ENCODE measurements around the gene ZNF674.
A peak's percentile ranks its signal among the peaks of the same experiment; 100 is the strongest.
"Not testable (repeated sequence)": the region's sequence is repeated elsewhere in the genome, so short reads cannot be mapped to it uniquely, and the experiment has no call there.

Gene ZNF674

GRCh38 chrX:46569621-46570020, 24.4 kb upstream of the ZNF674 start:
- DNase-seq (ENCODE audit: low spot score): no peak

DNA sequence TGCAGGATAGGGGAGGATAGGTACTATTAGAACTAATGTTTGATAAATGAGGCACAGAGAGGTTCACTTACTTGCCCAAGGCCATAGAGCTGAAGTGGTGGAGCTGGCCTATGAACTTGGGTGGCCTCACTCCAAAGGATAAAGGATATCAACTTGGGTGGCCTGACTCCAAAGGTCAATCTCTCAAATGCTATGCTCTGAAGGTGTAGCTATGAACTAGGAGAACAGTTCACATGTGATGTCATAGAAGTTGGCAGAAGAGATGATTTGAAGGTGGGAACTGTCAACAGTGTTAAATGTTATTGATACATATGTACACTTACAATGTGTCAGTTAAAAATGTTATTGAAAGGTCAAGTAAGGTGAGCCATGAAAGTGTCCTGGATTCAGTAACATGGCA, 22.2 kb upstream of the ZNF674 start:
- DNase-seq (ENCODE audit: low spot score): no peak

DNA sequence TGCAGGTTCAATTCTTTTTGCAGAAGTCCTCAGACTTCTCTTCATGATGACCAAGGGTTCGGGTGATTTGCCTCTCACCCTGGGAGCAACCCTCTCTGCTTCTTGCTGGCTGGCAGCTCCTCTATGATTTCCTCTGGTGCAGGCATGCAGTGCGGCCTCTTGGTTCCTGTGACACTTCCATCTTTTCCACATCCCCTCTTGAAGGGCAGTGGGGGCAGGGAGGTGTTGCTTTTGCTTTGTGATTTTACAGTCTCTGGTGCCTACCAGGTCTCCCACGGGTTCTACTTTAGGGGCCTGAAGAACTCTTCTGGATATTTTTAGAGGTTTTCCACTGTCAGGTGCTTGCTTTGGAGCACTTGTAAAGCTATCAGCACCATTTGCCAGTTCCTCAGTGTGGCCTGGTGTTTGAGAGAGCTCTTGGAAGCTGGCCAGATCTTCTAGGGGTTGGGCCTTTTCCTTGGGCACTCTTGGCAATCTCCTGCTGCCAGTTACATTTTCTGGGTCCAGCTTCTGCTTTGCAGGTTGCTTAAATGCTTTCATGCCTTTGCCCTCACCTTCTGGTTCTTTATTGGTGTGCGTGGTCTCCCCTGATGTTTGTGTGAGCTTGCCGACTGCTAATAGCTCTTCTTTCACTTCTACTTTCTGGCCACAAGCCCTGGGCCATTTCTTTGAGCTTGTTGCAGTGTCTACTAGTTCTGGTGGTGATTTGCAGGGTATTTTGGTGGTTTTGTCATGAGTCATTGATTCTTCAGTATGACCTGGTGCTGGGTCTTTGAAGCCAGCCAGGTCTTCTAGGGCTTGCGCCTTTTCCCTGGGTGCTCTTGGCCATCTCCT, 16.8 kb upstream of the ZNF674 start:
- DNase-seq (ENCODE audit: low spot score): no peak

DNA sequence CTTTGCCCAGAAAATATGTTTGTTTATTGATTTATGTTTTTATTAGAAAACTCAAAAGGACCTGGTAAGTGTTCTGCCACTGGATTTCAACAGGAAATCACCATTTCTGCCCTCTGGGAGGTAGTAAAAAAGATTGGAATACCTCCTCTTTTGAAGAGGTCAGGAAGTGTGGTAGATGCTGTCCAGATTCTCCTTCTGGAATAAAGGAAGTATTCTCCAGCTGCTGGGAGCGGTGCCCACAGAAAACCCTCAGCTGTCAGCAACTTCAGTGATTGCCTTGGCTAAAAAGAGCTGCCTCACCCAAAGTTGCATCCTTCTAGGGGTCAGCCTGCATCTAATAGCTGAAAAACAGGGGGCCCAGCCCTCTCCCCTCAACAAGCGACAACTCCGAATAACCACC, 13.8 kb upstream of the ZNF674 start:
- peak; percentile 9 for DNase-seq (ENCODE audit: low spot score)

DNA sequence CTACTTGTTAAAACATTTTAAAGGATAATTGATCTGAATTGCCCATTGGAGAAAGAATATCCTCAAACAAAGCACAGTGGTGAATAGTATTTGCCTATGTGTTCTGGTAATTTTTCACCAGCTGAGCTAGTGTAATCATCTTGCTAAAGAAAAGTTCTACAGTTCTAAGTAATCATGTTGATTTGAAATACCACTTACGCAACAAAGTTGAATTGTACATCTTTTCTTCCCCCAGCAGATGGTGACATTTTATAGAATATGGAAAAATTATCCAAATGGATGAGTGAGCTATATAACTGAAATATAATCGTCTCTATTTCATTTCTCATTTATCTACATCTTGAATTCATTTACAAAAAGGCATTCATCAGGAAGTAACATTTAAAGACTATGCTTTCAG, 9.7 kb upstream of the ZNF674 start:
- DNase-seq (ENCODE audit: low spot score): no peak

GRCh38 chrX:46553935-46554334, 8.7 kb upstream of the ZNF674 start:
- no peak for DNase-seq (ENCODE audit: low spot score)

DNA sequence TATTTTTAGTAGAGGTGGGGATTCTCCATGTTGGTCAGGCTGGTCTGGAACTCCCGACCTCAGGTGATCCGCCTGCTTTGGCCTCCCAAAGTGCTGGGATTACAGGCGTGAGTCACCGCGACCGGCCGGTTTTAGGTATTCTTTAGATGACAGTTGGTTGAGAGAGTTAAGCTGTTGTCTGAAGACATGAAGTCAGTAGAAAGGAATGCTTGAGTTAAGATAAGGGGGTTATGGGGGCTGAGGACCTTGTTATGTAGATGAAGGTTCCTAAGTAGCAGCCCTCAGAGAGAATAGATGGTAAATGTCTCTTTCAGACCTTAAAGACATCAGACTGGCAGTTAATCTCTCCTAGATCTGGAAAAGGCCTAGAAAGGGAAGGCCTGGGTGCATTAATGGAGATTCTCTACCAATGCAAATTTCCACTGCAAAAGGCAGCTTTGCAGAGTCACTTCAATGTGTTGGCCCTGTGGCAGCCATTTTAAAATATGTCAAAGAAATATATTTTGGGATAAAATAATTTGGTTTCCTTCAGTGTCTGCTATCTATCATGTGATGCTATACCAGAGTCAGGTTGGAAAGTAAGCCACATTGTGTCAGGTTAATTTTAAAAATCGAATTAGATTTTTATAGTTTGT, 6.4 kb upstream of the ZNF674 start:
- no peak for DNase-seq (ENCODE audit: low spot score)

GRCh38 chrX:46549914-46550313, 4.7 kb upstream of the ZNF674 start:
- DNase-seq (ENCODE audit: low spot score): no peak

- DNase-seq (ENCODE audit: low spot score): peak; percentile 38
These were observed 2.6 kb upstream of the ZNF674 start for GRCh38 chrX:46547857-46548256.

DNA sequence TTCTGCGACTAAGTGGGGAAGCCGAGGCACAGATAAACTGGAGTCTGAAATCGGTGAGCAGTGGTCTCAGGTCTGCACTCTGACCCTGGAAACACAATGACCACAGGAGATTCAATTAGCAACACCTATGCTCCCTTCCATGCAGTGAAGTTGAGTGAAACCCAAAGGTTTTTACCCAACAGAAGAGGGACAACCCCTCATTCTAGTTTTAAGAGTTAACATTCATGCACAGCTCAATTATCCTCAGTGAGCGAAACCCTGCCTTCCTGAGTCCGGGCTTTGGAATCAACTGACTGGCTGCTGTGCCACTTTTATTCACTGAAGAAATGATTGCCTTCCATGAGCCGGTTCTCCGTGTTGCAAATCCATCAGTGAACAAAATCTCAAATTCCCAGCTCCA, 694 bp downstream of the ZNF674 start:
- not testable (repeated sequence) for DNase-seq (ENCODE audit: low spot score)

DNA sequence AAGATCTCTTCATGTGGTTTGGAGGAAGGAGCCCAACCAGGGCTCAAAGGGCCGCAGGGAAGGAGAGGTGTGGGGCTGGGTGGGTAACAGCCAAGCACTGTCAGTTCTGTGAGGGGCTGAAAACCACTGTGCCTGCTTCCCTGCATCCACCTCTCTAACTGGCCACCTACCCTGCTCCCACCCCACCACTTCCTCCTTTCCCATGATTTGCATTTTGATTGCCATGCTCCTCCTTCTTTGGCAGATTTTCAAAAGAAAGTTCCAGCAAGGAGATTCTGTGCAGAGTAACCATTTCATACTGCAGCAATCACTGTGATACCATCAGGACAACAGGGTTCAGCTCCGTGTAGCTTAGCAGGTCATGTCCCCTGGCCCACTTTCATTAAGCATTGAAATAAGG, 1.8 kb downstream of the ZNF674 start:
- no peak for DNase-seq (ENCODE audit: low spot score)

DNA sequence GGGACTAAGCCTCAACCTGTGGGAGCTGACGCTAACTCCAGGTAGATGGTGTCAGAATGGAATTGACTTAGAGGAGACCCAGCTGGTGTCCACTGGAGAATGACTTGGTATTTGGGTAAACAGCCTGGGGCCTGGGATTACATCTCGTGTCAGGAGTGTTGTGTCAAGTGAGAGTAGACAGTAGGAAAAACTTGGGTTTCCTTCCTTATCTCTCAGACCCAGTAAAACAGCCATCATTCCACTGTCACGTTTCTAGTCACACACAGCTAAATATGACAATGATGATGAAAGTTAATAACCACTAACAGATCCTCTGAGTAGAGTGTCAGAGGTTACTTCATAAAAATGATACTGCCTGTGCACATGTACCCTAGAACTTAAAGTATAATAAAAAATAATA, 13.8 kb downstream of the ZNF674 start:
- no peak for DNase-seq (ENCODE audit: low spot score)

DNA sequence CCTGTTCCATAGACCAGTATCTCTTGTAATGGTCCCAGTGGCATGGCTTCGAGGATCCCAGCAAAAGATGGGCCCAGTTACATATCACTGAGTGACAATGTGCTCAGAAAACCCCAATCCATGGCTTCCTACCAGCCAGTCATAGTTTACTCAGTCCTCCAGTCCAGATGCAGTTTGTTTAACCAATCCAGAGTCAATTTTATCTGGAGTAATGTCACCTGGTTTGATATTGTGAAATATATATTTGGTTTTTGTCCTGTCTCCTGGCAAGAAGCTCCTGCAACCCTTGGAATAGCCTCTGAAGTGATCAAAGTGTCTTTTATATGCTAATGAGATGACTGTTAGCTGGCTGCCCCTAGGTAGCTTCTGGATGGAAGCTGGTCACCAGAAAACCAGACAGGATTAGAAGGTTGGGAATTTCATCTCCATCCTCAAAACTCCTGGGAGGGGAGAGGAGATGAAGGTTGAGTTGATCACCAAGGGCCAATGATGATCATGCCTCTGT, 14.8 kb downstream of the ZNF674 start:
- not testable (repeated sequence) for DNase-seq (ENCODE audit: low spot score)

DNA sequence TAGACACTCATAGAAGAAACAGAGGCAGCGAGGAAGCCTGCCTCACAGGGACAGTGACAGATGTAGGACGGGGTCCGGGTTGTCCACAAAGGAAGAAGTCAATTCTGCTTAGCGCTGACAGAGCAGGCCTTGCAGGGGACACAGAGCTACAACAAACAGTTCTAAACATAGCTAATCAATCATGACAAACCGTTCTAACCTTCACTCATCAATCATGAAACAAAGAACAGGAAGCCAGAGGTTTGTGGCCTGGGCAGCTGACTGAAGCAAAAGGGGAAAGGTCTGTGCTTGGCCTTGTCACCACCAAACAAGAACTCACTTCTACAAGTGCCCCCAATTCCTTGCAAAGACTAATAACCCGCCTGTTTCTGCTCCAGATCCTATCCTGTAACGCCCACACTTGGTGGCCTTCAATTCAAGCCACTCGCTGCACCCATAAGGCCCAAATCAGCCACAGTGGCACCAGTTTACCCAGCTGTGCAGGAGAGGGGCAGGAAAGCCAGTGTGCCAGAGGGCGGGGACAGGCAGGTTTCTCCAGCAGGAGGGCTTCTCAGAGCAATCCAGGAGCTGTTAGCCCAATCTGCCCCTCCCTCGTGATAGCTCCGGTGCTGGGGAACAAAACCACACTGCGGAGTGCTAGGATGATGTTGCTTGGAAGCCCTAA, 15.3 kb downstream of the ZNF674 start:
- not testable (repeated sequence) for DNase-seq (ENCODE audit: low spot score)

DNA sequence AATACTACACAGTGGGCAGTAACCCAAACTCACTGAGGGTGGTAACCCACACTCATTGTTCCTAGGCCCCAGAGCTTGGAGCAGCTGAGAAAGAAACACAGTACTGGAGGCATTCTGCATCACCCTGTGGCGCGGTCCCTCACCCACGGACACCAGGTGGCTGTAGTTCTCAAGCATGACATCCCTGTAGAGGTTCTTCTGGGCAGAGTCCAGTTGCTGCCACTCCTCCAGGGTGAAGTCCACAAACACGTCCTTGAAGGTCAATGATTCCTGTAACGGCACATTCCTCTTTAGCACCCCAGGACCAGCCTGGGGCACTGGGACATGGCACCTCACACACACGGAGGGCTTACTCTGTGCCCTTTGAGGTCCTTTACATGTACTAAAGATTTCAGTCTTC, 16.6 kb downstream of the ZNF674 start:
- not testable (repeated sequence) for DNase-seq (ENCODE audit: low spot score)

- no peak for DNase-seq (ENCODE audit: low spot score)
These were observed 39.1 kb downstream of the ZNF674 start for GRCh38 chrX:46506076-46506475.

- DNase-seq (ENCODE audit: low spot score): no peak
These were observed 42.4 kb downstream of the ZNF674 start for GRCh38 chrX:46502848-46503247.

DNA sequence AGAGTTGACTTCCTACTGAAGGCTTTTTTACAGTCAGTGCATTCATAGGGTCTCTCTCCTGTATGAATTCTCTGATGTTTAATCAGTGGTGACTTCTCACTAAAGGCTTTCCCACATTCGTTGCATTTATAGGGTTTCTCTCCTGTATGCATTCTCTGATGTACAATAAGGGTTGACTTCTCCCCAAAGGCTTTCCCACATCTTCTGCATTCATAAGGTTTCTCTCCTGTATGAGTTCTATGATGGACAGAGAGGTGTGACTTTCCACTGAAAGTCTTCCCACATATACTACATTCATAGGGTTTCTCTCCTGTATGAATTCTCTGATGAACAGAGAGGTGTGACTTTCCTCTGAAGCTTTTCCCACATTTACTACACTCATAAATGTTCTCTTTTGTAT, 45.2 kb downstream of the ZNF674 start:
- no peak for DNase-seq (ENCODE audit: low spot score)

DNA sequence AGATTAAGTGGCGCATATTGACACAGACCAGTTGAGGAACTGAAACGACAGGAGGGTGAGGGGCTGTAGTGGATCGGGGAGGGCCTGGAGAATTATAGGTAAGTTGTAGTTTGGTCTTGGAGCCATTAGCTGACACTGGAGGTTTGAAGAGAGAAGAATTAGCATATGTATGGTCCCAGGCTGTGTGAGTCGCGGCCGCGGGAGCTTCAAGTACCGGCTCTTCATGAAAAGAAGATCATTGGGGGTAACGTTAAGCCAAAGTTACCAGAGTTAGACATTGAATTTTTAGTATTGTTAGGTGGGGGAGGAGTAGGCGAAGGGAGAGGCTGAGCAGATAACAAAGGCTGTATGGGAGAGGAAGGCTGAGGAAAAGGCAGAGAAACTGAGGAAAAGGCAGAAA, 56.5 kb downstream of the ZNF674 start:
- no peak for DNase-seq (ENCODE audit: low spot score)

DNA sequence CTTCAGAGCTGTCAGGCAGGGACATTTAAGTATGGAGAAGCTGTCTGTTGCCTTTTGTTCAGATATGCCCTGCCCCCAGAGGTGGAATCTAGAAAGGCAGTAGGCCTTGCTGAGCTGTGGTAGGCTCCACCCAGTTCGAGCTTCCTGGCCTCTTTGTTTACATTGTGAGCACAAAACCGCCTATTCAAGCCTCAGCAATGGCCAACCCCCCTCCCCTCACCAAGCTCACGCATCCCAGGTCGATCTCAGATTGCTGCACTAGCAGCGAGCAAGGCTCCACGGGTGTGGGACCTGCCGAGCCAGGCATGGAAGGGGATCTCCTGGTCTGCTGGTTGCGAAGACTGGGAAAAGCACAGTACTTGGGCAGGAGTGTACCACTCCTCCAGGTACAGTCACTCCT, 59.3 kb downstream of the ZNF674 start:
- no peak for DNase-seq (ENCODE audit: low spot score)

DNA sequence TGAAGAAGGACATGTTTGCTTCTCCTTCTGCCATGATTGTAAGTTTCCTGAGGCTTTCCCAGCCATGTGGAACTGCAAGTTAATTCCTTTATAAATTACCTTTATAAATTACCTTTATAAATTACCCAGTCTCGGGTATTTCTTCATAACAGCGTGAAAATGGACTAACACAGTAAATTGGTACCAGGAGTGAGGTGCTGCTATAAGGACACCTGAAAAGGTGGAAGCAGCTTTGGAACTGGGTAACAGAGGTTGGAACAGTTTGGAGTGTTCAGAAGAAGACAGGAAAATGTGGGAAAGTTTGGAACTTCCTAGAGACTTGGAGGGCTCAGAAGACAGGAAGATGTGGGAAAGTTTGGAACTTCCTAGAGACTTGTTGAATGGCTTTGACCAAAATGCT, 66.6 kb downstream of the ZNF674 start:
- DNase-seq (ENCODE audit: low spot score): not testable (repeated sequence)

DNA sequence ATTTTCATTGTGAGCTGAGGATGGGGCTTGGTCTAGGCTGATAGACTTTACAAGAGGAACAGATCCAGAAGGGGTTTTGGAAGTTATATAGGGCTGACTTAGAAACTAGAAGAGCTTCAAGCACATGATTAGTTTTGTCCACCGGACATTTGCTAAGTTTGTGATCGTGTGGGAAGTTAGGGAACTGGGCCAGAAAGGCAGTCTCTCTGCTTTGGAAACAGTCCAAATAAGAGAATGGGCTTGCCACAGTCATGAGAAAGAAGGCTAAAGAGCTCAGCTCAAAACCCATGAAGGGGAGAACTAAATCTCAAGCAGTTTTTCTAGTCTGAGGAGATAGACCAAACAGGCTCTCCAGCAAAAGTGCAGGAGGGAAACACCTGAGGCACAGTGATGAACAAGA, 67.8 kb downstream of the ZNF674 start:
- no peak for DNase-seq (ENCODE audit: low spot score)

GRCh38 chrX:46465203-46465602, 80.0 kb downstream of the ZNF674 start:
- DNase-seq (ENCODE audit: low spot score): no peak

Data from GM03348 (cell line).